Activated CD4-positive, alpha-beta T cell treated with anti-CD3 and anti-CD28 coated beads for 48 hours (primary cell): Measurements from ENCODE around the gene ANK3.
"Not testable (repeated sequence)": the region's sequence is repeated elsewhere in the genome, so short reads cannot be mapped to it uniquely, and the experiment has no call there.

Experiments
- DNase-seq: peaks from one replicate; pipeline ENCODE4 v3.0.0-alpha.2; 2020

Gene ANK3

DNA sequence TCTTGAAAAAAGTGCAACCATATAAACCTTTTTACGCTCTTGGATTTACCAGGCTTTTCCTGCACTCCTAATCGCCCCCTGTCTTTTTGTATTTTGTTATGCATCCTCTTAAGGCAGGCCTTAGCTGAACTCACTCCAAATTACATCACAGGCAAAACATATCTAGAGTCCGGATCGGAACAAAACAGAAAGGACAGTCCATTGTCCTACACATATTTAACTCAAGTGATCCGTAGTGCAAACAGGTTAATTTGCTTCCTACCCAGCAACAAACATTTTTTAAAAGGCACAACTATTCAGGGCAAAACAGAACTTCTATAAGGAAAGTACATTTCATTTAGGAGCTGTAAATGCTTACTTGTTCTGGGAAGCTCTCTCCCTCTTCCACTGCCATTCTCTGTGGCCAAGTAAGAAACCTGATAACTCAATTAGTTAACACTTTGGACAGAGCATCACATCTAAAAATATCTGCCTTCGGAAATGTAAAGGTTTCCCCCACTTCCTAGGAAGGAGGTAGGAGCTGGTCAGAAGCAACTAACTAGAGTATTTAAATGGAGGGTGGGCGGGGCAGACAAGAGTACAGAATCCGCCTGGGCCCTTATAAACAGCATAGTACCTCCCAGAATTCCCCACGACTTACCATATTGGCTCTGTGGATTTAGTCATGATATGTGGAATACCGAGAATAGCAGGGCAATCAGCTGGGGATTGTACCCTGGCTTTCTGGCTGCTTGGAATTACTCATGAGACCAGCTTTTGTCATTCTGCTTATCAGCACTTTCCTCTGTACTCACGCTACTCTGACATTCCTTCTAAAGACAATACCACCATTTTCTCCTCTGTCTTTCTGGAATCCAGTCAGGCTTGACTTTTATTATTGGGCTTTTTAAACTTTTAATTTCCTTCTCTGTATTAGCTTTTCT is 89.5 kb downstream of the ANK3 start:
- no peak for DNase-seq

DNA sequence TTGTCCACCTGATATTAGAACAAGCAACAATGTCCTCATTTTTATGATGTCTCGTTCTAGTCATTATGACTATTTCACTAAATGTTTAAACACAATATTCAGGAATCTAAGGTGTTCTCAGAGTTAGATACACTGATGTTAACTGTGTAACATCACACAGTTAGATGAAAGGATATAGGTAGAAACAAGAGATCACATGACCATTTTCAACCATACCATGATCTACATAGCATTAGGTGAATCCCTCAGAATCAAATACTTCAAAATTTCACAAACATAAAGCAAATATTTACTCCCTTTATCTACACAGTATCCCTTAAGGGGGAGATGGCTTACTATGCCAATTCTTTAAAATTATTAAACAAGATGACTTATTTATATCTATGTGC is 90.3 kb downstream of the ANK3 start:
- DNase-seq = no peak

DNA sequence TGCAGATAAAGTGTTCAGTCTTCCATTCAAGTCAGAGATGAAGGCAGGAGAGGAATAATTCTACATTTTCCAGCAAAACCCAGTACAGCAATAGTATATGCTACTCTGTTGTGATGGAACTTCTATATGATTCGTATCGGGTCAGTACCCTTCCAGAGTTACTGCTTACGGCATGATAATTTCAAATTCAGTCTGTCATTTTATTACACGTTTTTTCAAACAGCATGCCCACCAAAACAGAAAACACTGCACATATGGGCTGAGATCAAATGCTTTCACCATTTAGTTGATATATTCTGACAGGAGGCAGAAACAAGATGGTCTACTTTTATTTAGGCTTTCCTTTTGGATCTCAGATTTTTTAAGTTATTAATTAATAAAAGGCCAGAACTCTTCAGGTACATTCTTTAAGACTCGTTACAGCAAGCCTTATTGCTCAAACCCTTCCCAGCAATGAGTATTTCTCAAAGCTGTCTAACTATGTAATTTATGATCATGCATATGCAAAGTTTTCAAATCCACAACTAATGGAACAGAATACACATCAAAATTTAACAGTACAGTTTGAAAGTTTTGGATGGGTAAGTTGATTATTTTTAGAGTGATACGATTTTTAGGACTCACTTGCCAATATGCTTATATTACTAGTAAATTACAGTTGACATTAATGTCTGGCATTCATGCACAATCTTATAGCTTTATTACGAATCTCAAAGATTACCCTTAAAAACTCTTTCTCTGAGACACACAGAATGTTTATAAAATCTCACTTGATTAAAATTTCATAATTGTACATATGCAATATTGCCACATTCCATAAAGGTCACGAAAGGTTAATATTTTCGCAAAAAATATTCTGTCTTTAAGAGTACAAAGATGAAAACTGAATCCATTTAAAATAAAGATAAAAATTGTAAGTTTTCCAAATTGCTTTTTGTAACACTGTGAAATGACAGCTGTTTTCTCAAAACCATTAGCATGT is 91.0 kb downstream of the ANK3 start:
- no peak for DNase-seq

DNA sequence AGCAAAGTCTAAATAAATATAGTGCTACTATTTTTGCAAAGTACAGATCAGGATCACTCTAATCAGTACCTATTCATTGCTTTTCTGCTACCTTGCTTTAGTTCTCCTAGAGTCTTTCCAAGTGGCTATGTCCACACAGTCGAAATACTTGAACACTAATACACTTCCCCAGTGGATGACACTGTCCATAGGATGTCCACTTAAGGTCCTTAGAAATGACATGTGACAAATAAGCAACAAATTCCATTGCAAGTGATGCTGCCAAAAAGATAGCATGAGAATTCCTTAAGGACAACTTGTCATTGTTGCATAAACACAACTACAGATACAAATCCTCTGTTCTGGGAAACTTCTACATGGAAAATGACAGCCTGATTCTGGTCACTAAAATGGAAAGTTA is 93.6 kb downstream of the ANK3 start:
- DNase-seq = no peak

DNA sequence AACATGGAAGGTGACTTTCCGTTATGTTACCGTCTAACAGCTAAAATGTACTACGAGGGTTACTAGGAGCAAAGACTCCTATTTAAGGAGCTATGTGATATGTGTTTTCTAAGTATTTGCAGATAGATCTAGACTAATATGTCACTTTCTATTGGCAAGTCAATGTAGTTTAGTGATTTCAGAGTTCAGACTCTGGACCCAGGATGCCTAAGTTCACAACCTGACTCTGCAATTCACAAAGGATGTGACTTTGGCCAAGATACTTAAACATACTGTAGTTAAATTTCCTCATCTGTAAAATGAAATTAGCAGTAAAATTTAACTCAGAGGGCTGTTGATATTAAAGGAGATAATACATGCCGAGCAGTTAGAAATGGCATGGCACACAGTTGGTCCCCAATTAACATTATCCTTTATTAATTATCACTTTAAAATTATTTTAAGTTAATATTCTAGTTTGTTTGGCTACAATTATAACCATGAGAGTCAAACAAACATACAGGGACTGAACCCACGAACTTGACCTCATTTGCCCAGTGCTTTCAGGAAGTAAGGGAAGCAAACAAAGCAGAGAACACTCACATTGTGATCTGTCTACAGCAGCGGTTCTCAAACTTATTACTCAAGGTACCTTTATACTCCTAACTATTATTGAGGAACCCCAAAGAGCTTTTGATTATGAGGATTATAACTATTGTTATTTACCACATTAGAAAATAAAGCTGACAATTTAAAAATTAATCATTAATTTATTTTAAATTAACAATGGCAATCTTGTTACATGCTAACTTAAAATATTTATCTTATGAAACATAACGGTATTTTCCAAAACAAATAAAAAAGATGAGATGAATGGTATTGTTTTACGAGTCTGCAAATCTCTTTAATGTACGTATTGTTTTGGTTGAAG is 94.4 kb downstream of the ANK3 start:
- DNase-seq = no peak

DNA sequence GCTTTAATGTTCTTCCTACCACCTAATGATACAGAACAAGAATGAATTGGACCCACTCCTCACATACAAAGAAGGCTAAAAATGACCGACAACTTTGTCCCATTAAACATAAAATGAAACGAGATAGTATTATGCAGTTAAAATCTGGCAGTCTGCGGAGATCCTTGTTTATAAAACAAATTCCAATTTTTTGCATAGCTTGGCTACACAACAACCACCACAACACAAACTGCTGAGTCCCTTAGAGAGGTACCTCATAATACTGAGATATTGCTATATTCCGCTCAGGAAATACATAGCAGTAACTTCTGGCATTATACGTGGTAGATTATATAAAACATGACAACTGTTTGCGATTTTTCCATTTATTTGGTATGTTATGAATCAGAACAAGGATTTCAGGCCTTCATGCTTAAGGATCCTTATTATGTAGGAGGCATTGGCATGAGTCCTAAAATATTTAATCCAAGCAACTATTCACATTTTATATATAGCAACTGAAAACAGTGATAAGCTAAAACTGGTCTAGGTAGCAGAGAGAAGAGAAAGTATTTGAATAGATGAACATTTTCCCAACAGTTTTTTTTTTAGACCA is 96.0 kb downstream of the ANK3 start:
- no peak for DNase-seq

DNA sequence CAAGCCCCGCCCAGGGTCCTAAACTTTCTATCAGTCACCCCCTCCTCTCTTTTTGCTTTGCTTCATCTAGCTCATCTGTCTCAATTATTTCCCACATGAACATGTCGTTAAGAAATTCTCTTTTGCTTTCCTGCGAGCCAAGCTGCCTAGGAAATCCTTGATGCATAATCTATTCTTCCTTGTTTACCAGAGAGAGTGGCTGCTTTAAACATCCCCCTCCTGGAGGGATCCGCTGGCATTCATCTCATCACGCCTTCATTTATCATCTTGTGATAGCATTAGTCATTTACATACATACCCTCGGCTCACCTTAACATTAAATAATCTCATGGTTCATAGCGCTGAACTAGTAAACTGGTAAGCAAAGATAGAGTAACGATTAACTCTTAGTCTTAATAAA is 96.7 kb downstream of the ANK3 start:
- DNase-seq = no peak

DNA sequence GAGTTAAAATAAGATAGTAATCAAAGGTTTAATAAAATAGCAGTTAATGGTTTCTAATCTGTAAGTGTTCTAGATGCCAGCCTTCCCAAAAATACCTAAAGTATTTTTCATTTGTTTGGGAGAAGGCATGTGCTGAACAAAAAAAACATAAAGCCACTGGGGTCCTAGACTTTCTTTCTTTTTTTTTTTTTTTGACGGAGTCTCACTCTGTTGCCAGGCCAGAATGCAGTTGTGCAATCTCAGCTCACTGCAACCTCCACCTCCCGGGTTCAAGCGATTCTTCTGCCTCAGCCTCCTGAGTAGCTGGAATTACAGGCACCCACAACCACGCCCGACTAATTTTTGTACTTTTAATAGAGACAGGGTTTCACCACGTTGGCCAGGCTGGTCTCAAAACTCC is 97.1 kb downstream of the ANK3 start:
- not testable (repeated sequence) for DNase-seq

DNA sequence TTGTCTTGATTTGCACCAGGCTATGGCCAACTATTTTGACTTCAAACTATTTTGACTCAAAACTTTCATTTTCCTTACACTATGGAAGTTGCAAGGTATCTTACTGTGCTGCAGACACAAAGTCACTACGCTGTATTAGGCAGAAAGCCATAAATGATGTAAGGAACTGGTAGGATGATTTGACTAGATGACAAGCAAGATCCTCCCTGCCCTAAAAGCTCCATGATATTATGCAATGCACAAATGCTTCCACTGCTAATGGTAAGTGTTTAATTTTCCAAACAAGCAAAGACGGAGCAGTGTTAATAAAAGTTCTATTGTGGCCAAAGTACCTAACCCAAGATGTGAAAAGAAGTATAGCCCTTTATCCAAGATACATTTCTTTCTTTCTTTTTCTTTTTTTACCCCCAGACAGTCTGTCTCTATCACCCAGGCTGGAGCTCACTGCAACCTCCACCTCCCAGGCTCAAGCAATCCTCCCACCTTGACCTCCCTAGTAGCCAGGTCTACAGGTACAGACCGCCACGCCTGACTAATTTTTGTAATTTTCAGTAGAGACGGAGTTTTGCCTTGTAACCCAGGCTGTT is 98.2 kb downstream of the ANK3 start:
- no peak for DNase-seq

DNA sequence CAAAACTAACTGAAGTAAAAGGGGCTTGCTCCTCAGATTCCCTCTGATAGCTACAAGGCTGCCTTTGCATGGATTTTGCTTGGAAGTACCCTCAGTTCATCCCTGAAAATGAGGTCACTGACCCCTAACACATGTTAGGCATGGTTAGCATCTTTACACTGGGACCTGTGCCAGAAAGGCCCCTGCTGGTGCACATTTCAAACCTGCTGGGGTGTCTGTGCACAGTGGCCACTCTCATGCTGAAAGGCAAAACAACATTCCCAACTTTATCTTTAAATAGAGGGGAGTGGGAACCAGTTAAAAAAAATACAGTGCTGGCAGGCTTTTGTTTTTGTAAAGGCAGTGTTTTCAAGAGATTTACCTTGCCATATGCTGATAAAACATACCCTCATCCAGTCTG is 99.1 kb downstream of the ANK3 start:
- no peak for DNase-seq

DNA sequence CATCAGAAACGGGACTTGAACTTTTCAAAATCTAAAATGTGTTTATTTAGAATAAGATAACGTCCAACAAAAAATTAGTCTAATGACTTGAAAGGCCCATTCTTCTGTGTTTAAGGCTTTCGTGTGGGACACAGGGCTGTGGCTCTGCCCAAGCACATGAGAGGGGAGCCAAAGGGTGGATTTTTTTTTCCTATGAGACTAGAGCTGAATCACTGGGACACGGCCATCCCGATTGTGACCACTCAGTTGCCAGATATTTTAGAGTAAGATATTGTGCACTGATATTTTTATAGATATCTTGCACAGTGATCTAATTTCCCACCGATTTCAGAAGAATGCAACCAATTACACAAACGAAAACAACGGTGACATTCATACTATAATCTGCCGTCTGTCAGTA is 99.9 kb downstream of the ANK3 start:
- no peak for DNase-seq

DNA sequence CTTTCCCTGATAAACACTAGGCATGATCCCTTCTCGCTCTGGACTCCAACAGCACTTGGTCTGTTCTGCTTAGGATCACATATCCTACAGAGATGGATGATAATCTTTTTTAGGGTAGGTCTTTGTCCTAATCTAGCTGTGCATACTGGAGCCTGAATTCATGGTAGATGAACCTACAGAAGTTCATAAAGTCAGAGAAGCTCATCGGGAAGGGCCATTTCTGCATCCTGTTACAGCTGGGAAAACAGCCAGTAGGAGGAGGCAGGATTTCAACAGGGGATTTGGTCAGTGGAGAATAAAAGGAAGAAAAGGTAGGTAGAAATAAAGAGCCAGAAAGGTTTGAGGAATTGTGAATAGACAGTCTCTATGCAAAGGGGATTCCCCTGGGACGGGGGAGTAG is 101.4 kb downstream of the ANK3 start:
- DNase-seq = no peak

DNA sequence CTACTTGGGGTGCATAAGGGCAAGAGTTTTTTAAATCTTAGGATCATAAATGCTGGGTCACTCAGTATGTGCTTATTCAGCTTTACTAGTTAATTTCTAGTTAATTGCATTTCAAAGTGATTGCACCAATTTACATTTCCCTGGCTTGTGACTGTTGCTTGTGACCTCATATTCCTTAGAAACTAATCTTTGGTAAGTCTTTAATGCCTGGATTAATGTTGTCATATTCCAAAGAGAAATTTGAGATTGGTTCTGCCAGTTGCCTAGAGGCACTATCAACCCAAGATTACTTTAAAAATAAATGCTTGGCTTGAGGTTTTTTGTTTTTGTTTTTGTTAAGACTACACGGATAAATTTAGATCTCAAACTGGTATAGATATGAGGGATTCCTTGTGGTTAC is 103.1 kb downstream of the ANK3 start:
- no peak for DNase-seq

DNA sequence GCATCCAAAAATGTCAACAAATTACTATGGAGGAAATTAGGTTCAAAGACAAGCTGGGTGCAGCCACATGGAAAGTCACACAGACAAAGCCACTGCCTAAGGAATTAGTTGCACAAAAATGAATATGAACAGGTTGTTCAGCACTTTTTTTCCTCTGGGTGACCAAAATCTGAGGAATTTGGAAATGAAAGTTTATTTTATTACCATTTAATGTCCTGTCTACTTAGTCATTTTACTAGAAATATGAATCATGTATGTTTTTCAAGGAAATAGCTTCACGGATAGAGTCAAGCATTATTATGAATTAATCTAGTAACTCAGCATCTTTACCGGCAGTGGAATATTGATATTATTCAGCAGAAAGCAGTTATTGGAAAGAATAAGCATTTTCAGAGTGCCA is 106.3 kb downstream of the ANK3 start:
- DNase-seq = no peak

DNA sequence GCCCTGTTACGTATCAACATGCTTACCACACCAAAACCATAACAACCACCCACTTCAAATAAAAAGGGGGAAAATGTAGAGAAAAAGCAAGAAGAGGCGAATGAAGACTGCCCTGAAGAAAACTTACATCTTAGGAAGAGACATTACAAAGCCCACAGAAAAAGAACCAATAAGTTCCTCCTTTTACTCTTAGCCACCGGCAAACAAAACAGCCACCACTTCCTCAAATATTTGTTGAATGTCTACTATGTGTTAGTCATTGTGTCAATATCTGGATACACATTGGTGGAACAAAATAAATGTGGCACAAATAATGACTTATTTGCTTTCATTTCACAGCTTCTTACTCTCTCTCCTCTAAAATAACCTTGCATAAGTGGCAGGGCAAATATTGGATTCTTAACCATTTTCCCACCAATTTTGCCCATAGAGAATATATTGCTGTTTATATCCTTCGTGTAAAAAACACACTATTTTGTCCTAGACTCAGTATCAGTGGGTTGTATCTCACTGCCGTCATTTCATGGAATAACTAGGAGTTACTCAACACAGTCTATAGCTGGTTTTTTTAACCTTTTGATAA is 106.8 kb downstream of the ANK3 start:
- DNase-seq = no peak

DNA sequence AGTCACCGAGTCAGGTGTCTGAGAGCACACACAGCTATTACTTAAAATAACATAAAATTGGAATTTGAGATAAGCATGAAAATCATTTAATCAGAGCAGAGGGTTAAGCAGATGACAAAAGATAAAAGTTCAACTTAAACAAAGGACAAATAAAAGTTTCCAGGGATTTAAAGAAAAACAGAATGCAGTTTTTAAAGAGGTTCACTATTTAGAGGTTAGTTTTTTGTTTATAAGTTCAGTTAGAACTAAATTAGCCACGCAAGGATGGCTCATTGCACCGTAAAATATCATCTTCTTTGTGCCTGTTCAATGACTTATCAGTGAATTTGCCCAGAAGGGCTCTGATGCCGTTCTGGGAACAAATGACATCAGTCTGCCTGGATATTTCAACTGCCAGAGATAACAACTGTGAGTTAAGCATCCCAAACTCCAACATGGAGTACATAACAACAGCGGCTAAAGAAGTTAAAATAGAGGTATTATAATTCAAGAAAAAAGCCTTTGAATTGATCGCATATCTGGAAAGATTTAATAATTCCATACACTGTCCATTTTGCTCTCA is 107.8 kb downstream of the ANK3 start:
- no peak for DNase-seq

DNA sequence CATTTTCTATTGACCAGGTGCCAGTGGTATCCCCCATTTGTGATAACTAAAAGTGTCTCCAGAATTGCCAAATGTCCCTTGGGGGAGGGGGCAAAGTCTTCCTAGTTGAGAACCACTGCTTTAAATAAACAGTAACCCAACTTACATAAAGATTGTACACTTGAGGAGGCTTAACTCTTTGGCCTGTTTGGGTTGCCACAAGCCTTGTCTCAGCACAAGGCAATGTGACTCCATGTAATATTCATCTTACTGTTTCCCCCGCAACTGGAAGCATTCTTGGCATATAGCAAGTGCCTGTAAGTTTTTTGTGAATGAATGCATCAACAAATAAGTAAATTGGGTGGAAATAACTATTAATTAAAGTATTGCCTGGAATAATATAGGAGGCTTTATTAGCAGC is 108.3 kb downstream of the ANK3 start:
- no peak for DNase-seq

DNA sequence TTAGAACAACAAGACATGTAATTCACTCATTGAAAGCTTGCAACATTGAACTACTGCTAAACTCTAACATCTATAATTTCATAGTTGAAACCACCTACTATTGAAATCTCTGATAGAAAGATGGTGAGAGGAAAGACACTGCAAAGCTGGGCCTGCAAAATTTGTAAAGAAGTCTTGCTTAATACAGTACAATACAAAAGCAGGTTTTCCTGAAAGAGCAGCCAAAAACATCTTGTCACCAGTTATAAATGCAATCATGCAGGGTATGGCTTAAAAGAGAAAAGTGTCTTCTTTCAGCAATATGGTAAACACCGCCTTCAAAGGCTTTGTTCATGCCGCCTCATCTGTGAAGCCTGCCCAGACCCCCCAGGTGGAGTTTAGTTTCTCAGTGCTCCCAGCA is 109.2 kb downstream of the ANK3 start:
- no peak for DNase-seq

DNA sequence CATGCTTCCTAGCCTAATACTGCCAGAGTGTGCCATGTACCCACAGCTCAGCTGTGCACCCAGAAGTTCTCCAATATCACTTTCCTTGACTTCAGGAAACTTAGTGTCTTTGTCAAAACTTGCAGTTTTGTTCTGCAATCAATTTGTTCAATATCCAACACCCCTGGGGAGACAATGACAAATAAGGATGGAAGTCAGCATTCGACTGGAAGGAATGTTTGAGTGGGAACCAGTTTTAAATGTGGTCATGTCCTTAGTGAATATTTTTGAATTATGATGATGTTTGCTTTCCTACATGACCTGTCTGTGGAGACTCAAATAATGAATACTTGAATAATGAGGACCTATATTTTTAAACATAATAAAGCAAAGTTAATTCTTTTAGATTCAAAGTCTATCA is 112.0 kb downstream of the ANK3 start:
- no peak for DNase-seq

DNA sequence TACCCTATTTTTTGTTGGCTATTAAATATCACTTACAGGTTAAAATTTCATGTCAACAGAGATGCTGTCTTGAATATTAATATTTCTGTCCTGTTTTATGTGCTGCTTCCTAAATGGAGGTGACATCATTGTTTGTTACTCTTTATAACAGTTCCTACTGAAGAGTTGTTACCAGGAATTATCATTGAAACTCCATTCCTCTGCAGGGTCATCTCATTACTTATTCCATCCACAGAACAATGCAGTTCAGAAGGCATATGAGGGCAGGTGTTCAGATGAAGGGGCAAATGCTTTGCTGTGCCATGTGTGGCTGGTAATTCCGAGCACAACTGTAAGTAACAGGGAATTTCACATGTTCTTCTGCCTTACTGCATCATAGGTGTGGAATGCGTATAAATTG is 113.4 kb downstream of the ANK3 start:
- no peak for DNase-seq

DNA sequence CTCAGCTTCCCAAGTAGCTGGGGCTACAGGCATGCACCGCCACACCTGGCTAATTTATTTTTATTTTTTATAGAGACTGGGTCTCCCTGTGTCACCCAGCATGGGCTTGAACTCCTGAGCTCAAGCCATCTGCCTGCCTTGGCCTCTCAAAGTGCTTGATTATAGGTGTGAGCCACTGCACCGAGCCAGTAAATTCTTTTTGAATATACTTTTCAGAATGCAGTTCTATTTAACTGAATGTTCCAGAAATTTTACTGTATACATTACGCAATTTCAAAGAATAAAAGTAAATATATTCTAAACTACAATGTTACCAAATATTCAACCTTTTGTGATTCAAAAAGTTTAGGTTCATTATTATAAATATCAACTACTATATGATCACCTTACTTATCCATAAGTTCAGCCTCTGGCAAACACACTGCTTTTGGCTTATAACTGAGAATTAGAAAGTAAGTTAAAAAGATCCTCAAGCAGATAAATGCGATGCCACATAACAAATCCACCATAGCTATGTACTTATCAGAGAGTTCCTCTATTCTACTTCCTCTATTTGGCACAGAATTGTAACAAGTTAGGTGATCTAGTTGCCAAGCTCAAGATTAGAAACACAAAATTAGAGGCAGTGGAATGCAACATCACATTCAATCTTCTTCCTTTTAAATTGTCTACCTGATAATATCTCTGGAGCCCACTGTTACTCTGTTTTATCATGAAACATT is 118.2 kb downstream of the ANK3 start:
- no peak for DNase-seq
